GM12801 (cell line): ENCODE measurements around the gene MAP1B.

Source experiments
- CTCF ChIP-seq: IDR thresholded peaks from one replicate; pipeline ENCODE4 v1.5.1; 2011; ENCODE audit warnings: control low read depth; ENCODE audit not compliant: insufficient read length; ENCODE audit errors: extremely low read depth

The MAP1B gene

GRCh38 chr5:72110394-72111013, 3.2 kb downstream of the MAP1B start:
- no peak for TF ChIP-seq CTCF

DNA sequence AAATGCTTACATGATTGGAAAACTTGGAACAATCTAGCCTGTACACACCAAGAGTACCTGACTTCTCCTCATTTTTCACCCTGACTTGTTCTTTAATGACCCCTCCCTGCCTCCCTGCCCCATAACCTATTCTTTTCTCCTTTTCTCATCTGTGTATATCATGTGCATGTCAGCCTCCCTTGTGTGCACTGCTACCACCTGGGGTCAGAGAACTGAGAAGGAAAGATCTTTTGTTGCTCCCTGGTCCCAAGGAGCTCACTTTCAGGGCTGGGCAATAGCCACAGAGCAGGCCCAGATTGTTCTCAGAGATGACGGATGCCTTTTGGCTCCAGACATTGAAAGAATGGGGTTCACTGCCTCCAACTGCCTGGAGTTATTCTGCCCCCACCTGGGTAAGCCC, 5.1 kb downstream of the MAP1B start:
- no peak for TF ChIP-seq CTCF

GRCh38 chr5:72114629-72115028, 7.4 kb downstream of the MAP1B start:
- no peak for TF ChIP-seq CTCF

GRCh38 chr5:72115296-72115695, 8.0 kb downstream of the MAP1B start:
- TF ChIP-seq CTCF: no peak

DNA sequence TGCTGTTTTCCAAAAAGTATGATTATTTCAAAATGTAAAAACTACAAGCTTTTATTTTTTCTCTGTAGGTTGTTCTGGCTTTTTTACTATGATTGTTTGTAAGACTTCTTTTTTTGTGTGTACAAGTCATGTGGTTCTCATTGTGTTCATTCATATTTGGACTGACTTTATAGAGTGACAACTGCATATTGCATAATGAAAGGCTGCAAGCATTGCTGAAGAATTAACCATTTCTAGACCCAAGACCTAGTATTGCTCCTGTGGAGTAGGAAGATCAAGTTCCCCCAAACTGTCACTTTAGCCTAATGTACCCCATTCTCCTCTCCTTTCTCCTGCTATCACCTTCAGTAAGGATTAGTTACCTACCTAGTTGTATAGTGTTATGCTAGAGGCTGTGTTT, 10.0 kb downstream of the MAP1B start:
- no peak for TF ChIP-seq CTCF

DNA sequence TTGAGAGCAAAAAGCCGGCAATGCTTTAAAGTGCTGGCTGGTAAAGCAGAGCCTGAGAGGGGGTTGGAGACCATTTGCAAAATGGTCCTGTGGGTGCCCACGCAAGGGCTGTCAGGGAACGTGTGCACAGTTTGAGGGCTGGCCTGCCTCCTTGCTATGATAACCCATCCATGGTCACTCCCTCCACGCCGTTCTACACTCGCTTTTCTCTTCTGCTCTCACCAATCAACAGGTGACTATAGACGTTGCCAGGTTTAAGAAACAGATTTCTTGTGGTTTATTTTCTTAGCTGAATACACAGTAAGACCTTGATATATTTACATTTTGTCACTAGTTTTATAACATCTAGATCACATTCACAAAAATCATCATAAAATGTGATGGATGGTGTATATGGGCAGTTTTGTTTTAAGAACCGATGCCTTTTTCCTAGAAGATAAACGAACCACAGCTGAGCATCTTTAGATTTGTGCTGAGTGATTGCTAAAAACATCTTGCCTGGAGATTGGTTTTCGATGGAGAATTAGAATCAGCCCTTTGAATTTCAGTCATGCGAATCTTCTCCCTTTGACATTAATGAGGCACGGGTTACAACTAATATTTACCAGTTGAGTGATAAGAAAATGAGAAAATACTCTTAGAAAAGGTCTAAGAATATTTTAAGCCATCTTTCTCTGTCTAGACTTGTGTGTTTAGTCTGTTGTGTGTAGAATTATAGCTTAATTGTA, 13.9 kb downstream of the MAP1B start:
- no peak for TF ChIP-seq CTCF

- TF ChIP-seq CTCF: no peak
These were observed 14.6 kb downstream of the MAP1B start for GRCh38 chr5:72121780-72122445.
